Nephron progenitor cell (in vitro differentiated cells): ENCODE data around the gene EPN2.
A peak's percentile ranks its signal among the peaks of the same experiment; 100 is the strongest.

Source experiments
- DNase-seq: peaks from one replicate; pipeline ENCODE4 v3.0.0; 2021
- H3K27ac Mint-ChIP-seq: 2 replicates; pipeline ENCODE4 v1.8.0; 2021; ENCODE audit warnings: mild to moderate bottlenecking, moderate library complexity, mixed read lengths
- H3K27me3 Mint-ChIP-seq: 2 replicates; pipeline ENCODE4 v1.8.0; 2021; ENCODE audit warnings: mild to moderate bottlenecking, low read depth, mixed read lengths; ENCODE audit not compliant: poor library complexity
- H3K36me3 Mint-ChIP-seq: 2 replicates; pipeline ENCODE4 v1.8.0; 2021; ENCODE audit warnings: low read depth, mixed read lengths
- H3K4me1 Mint-ChIP-seq: 2 replicates; pipeline ENCODE4 v1.8.0; 2021; ENCODE audit warnings: mixed read lengths
- H3K4me3 Mint-ChIP-seq: 2 replicates; pipeline ENCODE4 v1.8.0; 2021; ENCODE audit warnings: mild to moderate bottlenecking, moderate library complexity, mixed read lengths
- H3K9me3 Mint-ChIP-seq: 2 replicates; pipeline ENCODE4 v1.8.0; 2021; ENCODE audit warnings: mild to moderate bottlenecking, moderate library complexity, mixed read lengths
- TF ChIP-seq, protein P1 (sequence below): fragments of 200-600 bp; sonication (generic); IDR thresholded peaks from 2 replicates; pipeline ENCODE4 v1.5.0; 2021; ENCODE audit warnings: antibody characterized with exemption

EPN2 gene

DNA sequence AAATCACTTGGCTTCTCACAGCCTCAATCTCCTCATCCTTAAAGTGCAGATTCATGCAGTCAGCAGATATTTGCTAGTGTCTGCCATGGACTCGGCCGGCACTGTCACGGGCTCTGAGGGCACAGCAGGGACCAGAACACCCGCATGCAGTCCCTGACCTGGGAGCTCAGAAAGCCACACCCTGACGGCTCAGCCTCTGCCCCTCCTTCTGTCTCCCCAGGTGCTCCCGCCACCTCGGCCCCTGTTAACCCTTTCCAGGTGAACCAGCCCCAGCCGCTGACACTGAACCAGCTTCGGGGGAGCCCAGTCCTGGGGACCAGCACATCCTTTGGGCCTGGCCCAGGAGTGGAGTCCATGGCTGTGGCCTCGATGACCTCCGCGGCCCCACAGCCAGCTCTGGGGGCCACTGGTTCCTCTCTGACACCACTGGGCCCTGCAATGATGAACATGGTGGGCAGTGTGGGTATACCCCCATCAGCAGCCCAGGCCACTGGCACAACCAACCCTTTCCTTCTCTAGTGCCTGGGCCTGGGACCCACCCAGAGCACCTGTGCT lies 96.6 kb downstream of the EPN2 start:
- H3K27me3 Mint-ChIP-seq: no peaks in the 10 kb centered on the region
- peaks cover 8% of the 10 kb centered on the region for H3K36me3 Mint-ChIP-seq
- H3K9me3 Mint-ChIP-seq: no peaks in the 10 kb centered on the region
- H3K4me1 Mint-ChIP-seq: peaks cover 57% of the 10 kb centered on the region
- H3K27ac Mint-ChIP-seq: no peak overlapping the region
- TF ChIP-seq, protein P1, sequence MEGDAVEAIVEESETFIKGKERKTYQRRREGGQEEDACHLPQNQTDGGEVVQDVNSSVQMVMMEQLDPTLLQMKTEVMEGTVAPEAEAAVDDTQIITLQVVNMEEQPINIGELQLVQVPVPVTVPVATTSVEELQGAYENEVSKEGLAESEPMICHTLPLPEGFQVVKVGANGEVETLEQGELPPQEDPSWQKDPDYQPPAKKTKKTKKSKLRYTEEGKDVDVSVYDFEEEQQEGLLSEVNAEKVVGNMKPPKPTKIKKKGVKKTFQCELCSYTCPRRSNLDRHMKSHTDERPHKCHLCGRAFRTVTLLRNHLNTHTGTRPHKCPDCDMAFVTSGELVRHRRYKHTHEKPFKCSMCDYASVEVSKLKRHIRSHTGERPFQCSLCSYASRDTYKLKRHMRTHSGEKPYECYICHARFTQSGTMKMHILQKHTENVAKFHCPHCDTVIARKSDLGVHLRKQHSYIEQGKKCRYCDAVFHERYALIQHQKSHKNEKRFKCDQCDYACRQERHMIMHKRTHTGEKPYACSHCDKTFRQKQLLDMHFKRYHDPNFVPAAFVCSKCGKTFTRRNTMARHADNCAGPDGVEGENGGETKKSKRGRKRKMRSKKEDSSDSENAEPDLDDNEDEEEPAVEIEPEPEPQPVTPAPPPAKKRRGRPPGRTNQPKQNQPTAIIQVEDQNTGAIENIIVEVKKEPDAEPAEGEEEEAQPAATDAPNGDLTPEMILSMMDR: no peak
- H3K4me3 Mint-ChIP-seq: no peak overlapping the region
- no peak for DNase-seq

DNA sequence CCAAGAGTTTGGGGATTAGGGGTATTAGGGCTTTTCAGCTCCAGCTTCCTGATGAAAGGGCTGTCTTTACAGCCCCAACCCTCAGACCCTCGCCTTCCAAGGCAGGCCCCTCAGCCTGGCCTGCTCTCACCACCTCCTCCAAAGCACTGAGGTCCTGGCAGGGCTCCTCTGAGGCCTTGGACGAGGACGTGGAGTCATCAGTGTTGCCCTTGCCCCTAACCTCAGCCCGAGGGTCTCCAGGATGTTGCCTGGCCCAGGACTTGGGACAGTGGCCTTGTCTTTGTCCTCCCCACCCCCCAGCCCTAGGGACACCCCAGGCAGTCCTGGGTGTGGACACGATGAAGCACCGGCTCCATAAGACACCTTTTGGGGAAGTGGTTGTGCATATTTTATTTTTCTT lies 97.2 kb downstream of the EPN2 start:
- Mint-ChIP-seq H3K4me3 (no peak overlapping the region), H3K27me3 (no peaks in the 10 kb centered on the region), H3K36me3 (peaks cover 8% of the 10 kb centered on the region), H3K4me1 (peaks cover 62% of the 10 kb centered on the region), H3K9me3 (no peaks in the 10 kb centered on the region), H3K27ac (no peak overlapping the region)
- TF ChIP-seq, protein P1: no peak
- no peak for DNase-seq

DNA sequence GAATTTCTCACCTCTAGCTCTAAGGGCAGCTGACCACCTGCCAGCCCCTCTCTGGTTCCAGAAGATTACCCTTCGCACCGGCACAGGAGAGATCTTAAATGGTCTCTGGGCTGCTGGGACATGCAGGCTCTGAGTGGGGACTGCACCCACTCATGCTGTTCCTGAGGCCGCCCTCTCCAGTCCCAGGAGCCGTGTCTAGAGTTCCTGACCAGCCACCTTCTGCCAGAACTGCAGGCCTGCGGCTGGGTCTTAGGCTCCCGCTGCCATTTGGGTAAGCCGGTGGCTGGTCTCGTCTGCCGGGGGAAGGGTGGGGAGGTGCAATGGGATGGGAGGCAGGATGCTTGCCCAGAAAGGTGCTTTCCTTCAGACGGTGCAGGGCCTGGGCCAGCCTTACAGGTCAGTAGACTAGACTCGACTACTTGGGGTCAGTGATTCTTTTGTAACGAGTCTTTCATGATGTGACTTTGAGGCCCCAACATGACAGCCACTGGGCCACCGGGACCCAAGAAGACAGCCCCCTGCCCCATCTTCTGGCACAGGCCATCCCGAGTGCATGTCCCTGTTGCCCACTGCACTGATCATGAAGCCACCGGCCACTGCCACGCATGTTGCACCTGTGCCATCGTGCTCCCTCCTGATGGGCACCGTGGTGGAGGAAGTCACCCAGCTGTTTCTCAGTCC lies 98.9 kb downstream of the EPN2 start:
- H3K36me3 Mint-ChIP-seq: peaks cover 8% of the 10 kb centered on the region
- no peak for DNase-seq
- peaks cover 56% of the 10 kb centered on the region for H3K4me1 Mint-ChIP-seq
- TF ChIP-seq, protein P1: no peak
- no peaks in the 10 kb centered on the region for H3K9me3 Mint-ChIP-seq
- no peak overlapping the region for H3K4me3 Mint-ChIP-seq
- peak overlapping the region; percentile 39 for H3K27ac Mint-ChIP-seq
- H3K27me3 Mint-ChIP-seq: peaks cover 2% of the 10 kb centered on the region

DNA sequence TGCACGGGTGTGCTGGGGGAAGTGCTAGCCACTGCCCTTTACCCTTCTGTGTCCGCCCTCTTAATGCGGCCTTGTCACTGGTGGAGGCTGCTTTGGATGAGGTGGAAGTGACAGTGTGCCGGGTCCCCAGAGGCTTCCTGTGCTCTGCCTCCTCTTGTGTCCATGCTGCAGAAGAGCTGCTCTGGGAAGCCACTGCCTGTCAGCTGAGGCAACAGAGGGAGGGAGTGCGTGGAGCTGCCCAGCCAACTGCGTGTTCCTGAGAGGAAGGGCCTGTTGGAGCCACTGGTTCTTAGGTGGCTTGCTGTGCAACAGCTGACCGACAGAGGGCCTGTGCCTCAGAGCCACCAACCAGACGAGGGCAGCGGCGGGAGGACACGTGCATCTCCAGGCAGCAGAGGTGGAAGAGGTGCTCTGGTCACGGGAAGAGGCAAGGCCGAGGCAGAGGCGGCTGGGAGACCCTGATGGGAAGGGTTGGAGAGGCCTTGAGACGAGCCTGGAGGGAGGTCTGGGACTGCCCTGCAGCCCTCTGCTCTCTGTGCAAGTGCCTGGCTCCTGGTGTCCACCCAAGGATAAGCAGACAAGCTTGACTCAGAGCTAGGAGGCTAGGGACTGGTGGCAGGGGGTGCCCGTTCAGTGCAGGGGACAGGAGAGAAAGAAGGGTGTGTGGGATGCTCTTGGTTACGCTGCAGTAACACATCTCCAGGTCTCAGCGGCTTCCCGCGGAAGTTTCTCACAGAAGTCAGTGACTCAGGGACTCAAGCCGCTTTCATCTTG lies 100.0 kb downstream of the EPN2 start:
- peaks cover 59% of the 10 kb centered on the region for H3K4me1 Mint-ChIP-seq
- peaks cover 8% of the 10 kb centered on the region for H3K36me3 Mint-ChIP-seq
- H3K4me3 Mint-ChIP-seq: no peak overlapping the region
- DNase-seq: no peak
- peaks cover 4% of the 10 kb centered on the region for H3K27me3 Mint-ChIP-seq
- TF ChIP-seq, protein P1: no peak
- H3K27ac Mint-ChIP-seq: peak overlapping the region; percentile 20
- H3K9me3 Mint-ChIP-seq: no peaks in the 10 kb centered on the region

DNA sequence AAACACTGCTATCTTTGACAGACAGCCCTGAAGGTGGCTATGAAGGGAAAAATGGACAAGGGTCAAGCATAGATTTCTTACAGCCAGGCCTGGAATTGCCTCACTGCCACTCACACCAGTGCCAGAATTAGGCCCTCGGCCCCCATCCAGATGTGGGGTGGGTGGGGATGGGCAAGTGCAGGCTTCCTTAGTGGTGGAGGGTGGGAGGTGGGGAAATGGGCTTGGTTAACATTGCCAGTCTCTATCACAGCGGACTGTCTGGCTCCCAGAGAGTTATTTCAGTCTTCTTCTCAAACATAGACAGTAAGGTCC lies 100.5 kb downstream of the EPN2 start:
- Mint-ChIP-seq H3K36me3 (peaks cover 6% of the 10 kb centered on the region), H3K9me3 (no peaks in the 10 kb centered on the region), H3K27me3 (peaks cover 4% of the 10 kb centered on the region), H3K4me3 (no peak overlapping the region), H3K27ac (peak overlapping the region; percentile 20), H3K4me1 (peaks cover 59% of the 10 kb centered on the region)
- DNase-seq: no peak
- TF ChIP-seq, protein P1: no peak
